Measurements from ENCODE around the gene BAHD1.

Gene BAHD1

GRCh38 chr15:40511472-40512133 lies 70.8 kb downstream of the BAHD1 start:
- intact Hi-C loops (cut with DNase I), result no loop called here
- DNase-seq, result peak in 39 of 42 donors; percentile 19 to 80 (median 55)

GRCh38 chr15:40512440-40512839 lies 71.7 kb downstream of the BAHD1 start:
- DNase-seq, result peak in 1 of 42 donors; percentile 33
- intact Hi-C loops (cut with DNase I), result no loop called here

GRCh38 chr15:40513609-40514008 lies 72.9 kb downstream of the BAHD1 start:
- no peak for DNase-seq

GRCh38 chr15:40516322-40516721 lies 75.6 kb downstream of the BAHD1 start:
- intact Hi-C loops (cut with DNase I), result no loop called here
- no peak for DNase-seq

More at GRCh38 chr15:40513609-40514008, 72.9 kb downstream of the BAHD1 start:
- intact Hi-C loops (cut with DNase I), result no loop called here
